PFSK-1 (cell line): Measurements from ENCODE around the gene PCSK5.

Experiments
- POLR2AphosphoS5 ChIP-seq: IDR thresholded peaks from 2 replicates; pipeline ENCODE4 v1.6.1; 2012; ENCODE audit warnings: low read depth, mild to moderate bottlenecking, control low read depth, low read length, moderate library complexity
- REST ChIP-seq, 2 experiments: IDR thresholded peaks; 2 replicates each; pipeline versions ENCODE4 v1.6.1 to v1.8.0; 2011 to 2012; ENCODE audit warnings: low read depth in 2 of 2, low read length in 2 of 2, control low read depth in 1 of 2, inconsistent platforms in 1 of 2, mild to moderate bottlenecking in 1 of 2, moderate library complexity in 1 of 2; ENCODE audit not compliant: insufficient read depth in 1 of 2

- TF ChIP-seq REST (IDR thresholded peaks at IDR 0.05; ENCODE audit: insufficient read depth in 1 of 2, low read depth in 2 of 2, low read length in 2 of 2) (no peak), POLR2AphosphoS5 (no peak)
Observed at GRCh38 chr9:76114144-76114543, 223.7 kb downstream of the PCSK5 start.
